Neutrophil (primary cell): ENCODE results near the gene NDUFA8.

Experiments used
- H3K27ac ChIP-seq: fragments of 200-600 bp; sonication (generic); 2 replicates; pipeline ENCODE4 v1.5.1; 2016; ENCODE audit warnings: mild to moderate bottlenecking, moderate library complexity
- H3K27me3 ChIP-seq: fragments of 200-600 bp; sonication (generic); 2 replicates; pipeline ENCODE4 v1.6.0; 2016; ENCODE audit warnings: mild to moderate bottlenecking
- H3K36me3 ChIP-seq: fragments of 200-600 bp; sonication (generic); 2 replicates; pipeline ENCODE4 v1.5.1; 2017
- H3K4me1 ChIP-seq, 2 experiments: fragments of 200-600 bp in 1 of 2; sonication (generic) in 1 of 2; 1 replicate in 1 of 2; 2 replicates in 1 of 2; pipeline versions ENCODE4 v1.5.1 to v1.6.1; 2013 to 2016; ENCODE audit warnings: low read depth in 1 of 2, low read length in 1 of 2, mild to moderate bottlenecking in 1 of 2, moderate library complexity in 1 of 2; ENCODE audit not compliant: control insufficient read depth in 1 of 2, insufficient read depth in 1 of 2
- H3K4me3 ChIP-seq, 2 experiments: fragments of 200-600 bp in 1 of 2; sonication (generic) in 1 of 2; 1 replicate in 1 of 2; 2 replicates in 1 of 2; pipeline ENCODE4 v1.5.1; 2013 to 2016; ENCODE audit warnings: low read depth in 1 of 2, low read length in 1 of 2, mild to moderate bottlenecking in 1 of 2, moderate library complexity in 1 of 2
- H3K9me3 ChIP-seq: fragments of 200-600 bp; sonication (generic); 2 replicates; pipeline ENCODE4 v1.5.1; 2016
- TF ChIP-seq, protein P1 (sequence below): fragments of 200-600 bp; sonication (generic); IDR thresholded peaks from 2 replicates; pipeline ENCODE4 v1.5.1; 2016; ENCODE audit warnings: antibody characterized with exemption

Gene NDUFA8

GRCh38 chr9:122138560-122139268 lies 20.9 kb downstream of the NDUFA8 start:
- no peaks in the 10 kb centered on the region for H3K9me3 ChIP-seq
- H3K36me3 ChIP-seq = peaks cover 17% of the 10 kb centered on the region
- H3K4me3 ChIP-seq = no peak overlapping the region
- no peak overlapping the region for H3K27ac ChIP-seq
- no peaks in the 10 kb centered on the region for H3K27me3 ChIP-seq
- TF ChIP-seq, protein P1, sequence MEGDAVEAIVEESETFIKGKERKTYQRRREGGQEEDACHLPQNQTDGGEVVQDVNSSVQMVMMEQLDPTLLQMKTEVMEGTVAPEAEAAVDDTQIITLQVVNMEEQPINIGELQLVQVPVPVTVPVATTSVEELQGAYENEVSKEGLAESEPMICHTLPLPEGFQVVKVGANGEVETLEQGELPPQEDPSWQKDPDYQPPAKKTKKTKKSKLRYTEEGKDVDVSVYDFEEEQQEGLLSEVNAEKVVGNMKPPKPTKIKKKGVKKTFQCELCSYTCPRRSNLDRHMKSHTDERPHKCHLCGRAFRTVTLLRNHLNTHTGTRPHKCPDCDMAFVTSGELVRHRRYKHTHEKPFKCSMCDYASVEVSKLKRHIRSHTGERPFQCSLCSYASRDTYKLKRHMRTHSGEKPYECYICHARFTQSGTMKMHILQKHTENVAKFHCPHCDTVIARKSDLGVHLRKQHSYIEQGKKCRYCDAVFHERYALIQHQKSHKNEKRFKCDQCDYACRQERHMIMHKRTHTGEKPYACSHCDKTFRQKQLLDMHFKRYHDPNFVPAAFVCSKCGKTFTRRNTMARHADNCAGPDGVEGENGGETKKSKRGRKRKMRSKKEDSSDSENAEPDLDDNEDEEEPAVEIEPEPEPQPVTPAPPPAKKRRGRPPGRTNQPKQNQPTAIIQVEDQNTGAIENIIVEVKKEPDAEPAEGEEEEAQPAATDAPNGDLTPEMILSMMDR = no peak
- H3K4me1 ChIP-seq = no peaks in the 10 kb centered on the region

GRCh38 chr9:122135529-122135859 lies 24.1 kb downstream of the NDUFA8 start:
- TF ChIP-seq, protein P1 = no peak
- H3K36me3 ChIP-seq = no peaks in the 10 kb centered on the region
- H3K27ac ChIP-seq = no peak overlapping the region
- no peaks in the 10 kb centered on the region for H3K4me1 ChIP-seq
- no peaks in the 10 kb centered on the region for H3K9me3 ChIP-seq
- no peak overlapping the region for H3K4me3 ChIP-seq
- H3K27me3 ChIP-seq = peaks cover 25% of the 10 kb centered on the region

DNA sequence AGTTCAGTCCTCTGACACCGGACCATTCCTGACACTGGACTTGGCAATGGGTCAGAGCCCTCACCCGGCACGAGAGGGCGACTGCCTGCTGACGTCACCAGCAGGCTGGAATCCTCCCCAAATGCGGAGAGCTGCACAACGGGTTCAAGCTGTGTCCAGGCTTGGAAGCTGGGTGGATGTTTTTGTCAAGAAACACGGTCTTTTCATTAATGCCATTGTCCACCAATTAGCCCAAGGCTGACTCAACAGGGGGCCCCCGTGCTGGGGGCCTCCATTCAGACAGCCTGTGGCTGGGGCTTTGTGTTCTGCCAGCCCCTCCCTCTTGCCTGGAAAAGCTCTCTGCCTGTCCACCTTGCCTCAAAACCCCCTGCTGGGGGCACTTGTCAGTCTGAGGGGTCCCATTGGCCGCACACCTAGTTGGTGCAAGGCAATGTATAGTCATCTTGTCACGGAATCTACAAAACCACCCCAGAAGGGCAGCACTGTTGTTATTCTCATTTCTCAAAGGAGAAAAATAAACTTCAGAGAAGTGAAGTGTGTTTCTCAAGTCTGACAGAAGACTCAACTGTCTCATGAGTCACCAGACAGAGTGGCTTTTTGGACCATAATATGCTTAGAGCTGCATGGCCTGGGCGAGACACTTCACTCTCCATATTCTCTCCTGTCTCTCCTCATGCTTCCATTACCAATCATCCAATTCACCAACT lies 24.6 kb downstream of the NDUFA8 start:
- TF ChIP-seq, protein P1 = no peak
- Histone ChIP-seq H3K4me1 (no peaks in the 10 kb centered on the region), H3K36me3 (no peaks in the 10 kb centered on the region), H3K27ac (no peak overlapping the region), H3K27me3 (peaks cover 30% of the 10 kb centered on the region), H3K9me3 (no peaks in the 10 kb centered on the region), H3K4me3 (no peak overlapping the region)

GRCh38 chr9:122133984-122134535 lies 25.5 kb downstream of the NDUFA8 start:
- TF ChIP-seq, protein P1 = no peak

GRCh38 chr9:122133263-122133983 lies 26.2 kb downstream of the NDUFA8 start:
- TF ChIP-seq, protein P1 = no peak
- Histone ChIP-seq H3K4me1 (no peaks in the 10 kb centered on the region), H3K9me3 (no peaks in the 10 kb centered on the region), H3K27ac (no peak overlapping the region), H3K36me3 (no peaks in the 10 kb centered on the region), H3K27me3 (peaks cover 46% of the 10 kb centered on the region), H3K4me3 (no peak overlapping the region)

More at GRCh38 chr9:122133984-122134535, 25.5 kb downstream of the NDUFA8 start:
- H3K36me3 ChIP-seq = no peaks in the 10 kb centered on the region
- peaks cover 39% of the 10 kb centered on the region for H3K27me3 ChIP-seq
- H3K27ac ChIP-seq = no peak overlapping the region
- H3K9me3 ChIP-seq = no peaks in the 10 kb centered on the region
- no peak overlapping the region for H3K4me3 ChIP-seq
- no peaks in the 10 kb centered on the region for H3K4me1 ChIP-seq
